ENCODE data around the gene CD79B.

CD79B gene

GRCh38 chr17:63955232-63955631 is 23.1 kb upstream of the CD79B start:
- Histone ChIP-seq H3K4me3 (ENCODE audit: low read depth, low read length) (no peak overlapping the region), H3K4me1 (ENCODE audit: control insufficient read depth, insufficient read depth, low read length) (no peaks in the 10 kb centered on the region), H3K36me3 (ENCODE audit: control insufficient read depth in 2 of 2, insufficient read depth in 1 of 2, low read length in 2 of 2) (no peaks in the 10 kb centered on the region), H3K27ac (ENCODE audit: extremely low read depth, low read depth, low read length) (no peak overlapping the region), H3K9me3 (ENCODE audit: control insufficient read depth, insufficient read depth, low read depth, low read length) (no peaks in the 10 kb centered on the region)
- ChIA-PET POLR2A (no interaction called here), CTCF (interaction anchor here (1.0 to 1.1 kb wide), 2 partner anchors 9 to 44 kb away, joined by 3 read pairs; no protein-coding TSS in a partner anchor)
- TF ChIP-seq ZNF558 (tag by site-specific recombination; IDR thresholded peaks at IDR 0.05) (no peak), HOXD13 (CRISPR knock-in tag; IDR thresholded peaks at IDR 0.05; ENCODE audit: borderline replicate concordance) (no peak), ZNF555 (tag by site-specific recombination; conservative IDR thresholded peaks at IDR 0.05) (no peak), ZNF610 (tag by site-specific recombination; IDR thresholded peaks at IDR 0.05; ENCODE audit: borderline replicate concordance) (no peak), PRDM10 (tag by site-specific recombination; IDR thresholded peaks at IDR 0.05) (no peak), ZFP41 (tag by site-specific recombination; IDR thresholded peaks at IDR 0.05; ENCODE audit: borderline replicate concordance) (no peak), ZFHX2 (tag by site-specific recombination; conservative IDR thresholded peaks at IDR 0.05) (no peak), ZNF670 (tag by site-specific recombination; IDR thresholded peaks at IDR 0.05; ENCODE audit: low read depth) (no peak), ZNF521 (tag by site-specific recombination; IDR thresholded peaks at IDR 0.05) (no peak), ZNF571 (tag by site-specific recombination; IDR thresholded peaks at IDR 0.05) (no peak)
- TF ChIP-seq, protein P1, sequence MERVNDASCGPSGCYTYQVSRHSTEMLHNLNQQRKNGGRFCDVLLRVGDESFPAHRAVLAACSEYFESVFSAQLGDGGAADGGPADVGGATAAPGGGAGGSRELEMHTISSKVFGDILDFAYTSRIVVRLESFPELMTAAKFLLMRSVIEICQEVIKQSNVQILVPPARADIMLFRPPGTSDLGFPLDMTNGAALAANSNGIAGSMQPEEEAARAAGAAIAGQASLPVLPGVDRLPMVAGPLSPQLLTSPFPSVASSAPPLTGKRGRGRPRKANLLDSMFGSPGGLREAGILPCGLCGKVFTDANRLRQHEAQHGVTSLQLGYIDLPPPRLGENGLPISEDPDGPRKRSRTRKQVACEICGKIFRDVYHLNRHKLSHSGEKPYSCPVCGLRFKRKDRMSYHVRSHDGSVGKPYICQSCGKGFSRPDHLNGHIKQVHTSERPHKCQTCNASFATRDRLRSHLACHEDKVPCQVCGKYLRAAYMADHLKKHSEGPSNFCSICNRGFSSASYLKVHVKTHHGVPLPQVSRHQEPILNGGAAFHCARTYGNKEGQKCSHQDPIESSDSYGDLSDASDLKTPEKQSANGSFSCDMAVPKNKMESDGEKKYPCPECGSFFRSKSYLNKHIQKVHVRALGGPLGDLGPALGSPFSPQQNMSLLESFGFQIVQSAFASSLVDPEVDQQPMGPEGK (tag by site-specific recombination; IDR thresholded peaks at IDR 0.05): no peak

DNA sequence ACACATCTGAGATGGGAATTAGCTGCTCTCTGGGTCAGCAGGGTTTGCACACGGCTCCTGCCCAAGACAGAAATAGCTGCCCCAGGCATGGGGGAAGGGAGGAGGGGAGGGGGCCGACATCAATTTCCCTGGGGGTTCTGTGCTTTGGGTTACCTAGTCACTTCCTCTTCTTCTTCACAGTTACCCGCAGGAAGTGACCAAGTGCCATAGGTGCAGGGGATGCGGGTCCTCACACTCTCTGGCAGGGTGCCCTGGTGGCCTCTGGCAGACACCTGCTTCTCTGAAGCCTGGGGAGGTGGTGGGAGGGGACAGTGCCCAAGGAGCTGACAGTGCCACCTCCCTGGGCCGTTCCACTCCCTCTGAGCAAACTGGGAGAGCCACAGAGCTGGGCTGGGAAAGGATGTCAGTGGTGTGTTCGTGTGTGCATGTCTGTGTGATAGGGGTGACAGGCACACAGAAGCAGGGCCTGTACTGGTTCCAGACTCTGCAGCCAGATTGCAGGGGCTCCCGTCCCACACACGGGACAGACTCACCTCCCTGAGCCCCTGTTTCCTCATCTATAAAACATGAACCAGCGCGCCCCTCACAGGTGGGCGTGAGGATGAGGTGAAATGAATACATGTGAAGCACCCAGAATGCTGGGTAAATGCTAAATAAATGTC is 22.4 kb upstream of the CD79B start:
- Histone ChIP-seq H3K4me3 (ENCODE audit: low read depth, low read length) (no peak overlapping the region), H3K36me3 (ENCODE audit: control insufficient read depth in 2 of 2, insufficient read depth in 1 of 2, low read length in 2 of 2) (no peaks in the 10 kb centered on the region), H3K27ac (ENCODE audit: extremely low read depth, low read depth, low read length) (no peak overlapping the region), H3K9me3 (ENCODE audit: control insufficient read depth, insufficient read depth, low read depth, low read length) (no peaks in the 10 kb centered on the region), H3K4me1 (ENCODE audit: control insufficient read depth, insufficient read depth, low read length) (no peaks in the 10 kb centered on the region)
- CTCF ChIA-PET: interaction anchor here (0.7 to 1.8 kb wide), 5 partner anchors 8 to 1634 kb away, joined by 3 to 5 read pairs (median 3); partner anchors contain the start of gene GH1
- POLR2A ChIA-PET: no interaction called here
- TF ChIP-seq ZNF747 (tag by site-specific recombination; IDR thresholded peaks at IDR 0.05) (no peak), ZNF529 (tag by site-specific recombination; IDR thresholded peaks at IDR 0.05; ENCODE audit: insufficient replicate concordance) (no peak), KLF8 (tag by site-specific recombination; IDR thresholded peaks at IDR 0.05) (no peak), ZNF146 (tag by site-specific recombination; IDR thresholded peaks at IDR 0.05) (no peak), SETDB1 (IDR thresholded peaks at IDR 0.05; ENCODE audit: insufficient read length, low read length) (no peak), ZNF645 (tag by site-specific recombination; IDR thresholded peaks at IDR 0.05) (no peak), ZNF248 (tag by site-specific recombination; IDR thresholded peaks at IDR 0.05) (no peak), GLIS2 (tag by site-specific recombination; IDR thresholded peaks at IDR 0.05) (peak; percentile 28; the same call in 1 of the 2 replicates), YY1 (tag by site-specific recombination; IDR thresholded peaks at IDR 0.05) (no peak), ZBTB17 (tag by site-specific recombination; IDR thresholded peaks at IDR 0.05) (peak; percentile 51; the same call in 1 of the 2 replicates), ZEB2 (tag by site-specific recombination; IDR thresholded peaks at IDR 0.05) (no peak), ZNF175 (tag by site-specific recombination; IDR thresholded peaks at IDR 0.05) (no peak), ZNF148 (tag by site-specific recombination; IDR thresholded peaks at IDR 0.05; ENCODE audit: borderline replicate concordance) (no peak), ZFP3 (tag by site-specific recombination; IDR thresholded peaks at IDR 0.05; ENCODE audit: low read depth) (no peak)
